ENCODE data around the gene KDM4C.
A peak's percentile ranks its signal among the peaks of the same experiment; 100 is the strongest.
"Not testable (repeated sequence)": the region's sequence is repeated elsewhere in the genome, so short reads cannot be mapped to it uniquely, and the experiment has no call there.

Gene KDM4C

DNA sequence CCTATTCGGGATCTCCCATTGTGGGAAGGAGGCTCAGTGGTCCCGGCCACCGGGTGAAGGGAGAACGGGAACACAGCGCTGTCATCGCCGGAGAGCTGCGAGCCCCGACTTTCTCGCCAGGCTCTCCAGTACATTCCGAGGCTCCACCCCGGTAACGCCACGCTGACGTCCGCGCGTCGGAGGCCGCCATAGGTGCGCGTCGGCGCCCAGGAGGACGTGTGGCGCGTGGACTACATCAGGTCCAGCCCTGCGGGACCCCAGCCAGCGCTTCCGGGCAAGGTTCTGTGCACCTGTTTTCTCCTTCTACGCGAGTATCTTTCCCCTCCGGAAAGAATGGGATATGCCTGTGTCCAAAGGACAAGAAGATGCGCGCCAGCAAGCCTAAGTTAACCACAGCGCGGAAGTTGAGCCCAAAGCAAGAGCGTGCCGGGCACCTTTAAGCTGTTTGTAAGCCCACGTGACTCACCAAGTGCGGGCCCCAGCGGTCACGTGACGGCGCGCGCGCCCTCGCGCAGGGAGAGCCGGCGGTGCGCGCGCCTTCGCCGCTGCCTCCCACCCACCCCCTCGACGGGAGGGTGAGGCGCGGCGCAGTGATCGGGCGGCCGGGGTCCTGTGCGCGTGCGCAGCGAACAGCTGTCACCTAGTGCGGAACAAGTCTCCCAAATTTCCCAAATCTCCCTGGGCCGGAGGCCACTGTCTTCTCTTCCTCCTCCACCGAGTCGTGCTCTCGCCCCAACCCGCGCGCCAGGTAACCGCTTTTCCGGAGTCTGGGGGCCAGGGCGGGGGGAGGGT lies at the start of gene KDM4C:
KDM4C (plus strand) TSS at position 518 of the 792 bp plus-strand sequence. CDS start 35,016 bp downstream, outside the sequence.
- peak; percentile 83 to 90 for DNase-seq

DNA sequence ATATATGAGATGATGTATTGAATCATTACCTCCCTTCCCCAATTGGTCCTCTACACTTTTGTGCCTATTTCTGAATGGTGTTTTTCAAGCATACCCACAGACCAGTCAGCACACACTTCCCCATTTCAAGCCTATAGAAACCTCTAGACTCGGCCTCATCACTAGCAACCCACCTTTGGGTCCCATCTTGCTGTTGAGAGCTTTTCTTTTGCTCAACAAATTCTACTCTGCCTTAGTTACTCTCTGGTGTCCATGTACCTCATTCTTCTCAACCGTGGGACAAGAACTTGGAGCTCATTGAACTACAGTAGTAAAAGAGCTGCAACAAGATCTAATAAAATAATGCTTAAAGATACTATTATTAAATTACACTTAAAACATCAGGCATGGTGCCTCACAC lies 49.0 kb upstream of the KDM4C start:
- DNase-seq: no peak

DNA sequence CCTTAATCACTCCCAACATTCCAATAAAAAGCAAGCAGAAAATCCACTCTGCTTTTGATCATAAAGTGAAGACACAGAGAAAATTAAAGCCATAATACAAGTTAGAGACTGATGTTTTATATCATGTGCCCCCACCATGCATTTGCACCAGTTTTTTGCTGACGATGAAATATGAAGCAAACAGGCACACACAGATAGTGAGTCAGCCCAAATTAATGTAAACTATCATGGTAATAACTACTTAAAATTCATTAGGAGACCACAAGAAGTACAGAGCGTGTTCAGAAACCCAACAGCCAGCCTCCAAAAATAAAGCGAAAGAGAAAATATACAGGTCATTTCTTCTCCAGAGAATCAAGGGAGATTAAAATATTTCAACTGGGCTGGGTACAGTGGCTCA lies 46.4 kb upstream of the KDM4C start:
- no peak for DNase-seq

DNA sequence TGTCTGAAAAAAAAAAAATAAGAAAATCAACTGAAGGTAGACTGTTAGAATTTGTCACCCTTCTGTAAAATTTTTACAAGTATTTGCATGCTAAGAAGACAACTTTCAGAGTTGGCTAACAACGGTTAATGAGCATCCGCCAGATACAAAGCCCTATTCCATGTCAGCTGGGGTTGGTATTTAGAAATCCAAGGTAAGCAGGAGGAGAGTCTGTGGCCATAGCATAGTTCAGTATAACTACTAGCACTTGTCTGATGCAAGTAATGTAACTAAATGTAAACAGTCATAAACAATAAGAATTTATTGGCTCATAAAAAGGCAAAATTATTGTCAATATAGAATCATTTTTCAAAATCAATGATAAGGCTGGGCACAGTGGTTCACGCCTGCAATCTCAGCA lies 45.7 kb upstream of the KDM4C start:
- no peak for DNase-seq

DNA sequence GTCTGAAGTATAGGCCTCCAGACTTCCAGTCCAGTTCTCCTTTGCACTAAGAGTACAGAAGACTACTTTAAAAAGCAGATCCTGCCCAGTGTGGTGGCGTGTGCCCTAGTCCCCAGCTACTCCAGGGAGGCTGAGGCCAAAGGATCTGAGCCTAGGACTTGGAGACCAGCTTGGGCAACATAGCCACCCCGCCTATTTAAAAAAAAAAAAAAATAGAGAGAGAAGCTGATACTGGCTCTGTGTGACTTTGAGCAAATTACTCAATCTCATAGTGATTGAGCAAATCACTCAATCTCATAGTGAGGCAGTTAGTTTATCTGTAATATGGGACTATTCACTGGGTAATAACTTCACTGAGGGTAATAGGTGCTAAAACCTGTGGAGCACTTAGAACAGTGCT lies 43.6 kb upstream of the KDM4C start:
- no peak for DNase-seq

DNA sequence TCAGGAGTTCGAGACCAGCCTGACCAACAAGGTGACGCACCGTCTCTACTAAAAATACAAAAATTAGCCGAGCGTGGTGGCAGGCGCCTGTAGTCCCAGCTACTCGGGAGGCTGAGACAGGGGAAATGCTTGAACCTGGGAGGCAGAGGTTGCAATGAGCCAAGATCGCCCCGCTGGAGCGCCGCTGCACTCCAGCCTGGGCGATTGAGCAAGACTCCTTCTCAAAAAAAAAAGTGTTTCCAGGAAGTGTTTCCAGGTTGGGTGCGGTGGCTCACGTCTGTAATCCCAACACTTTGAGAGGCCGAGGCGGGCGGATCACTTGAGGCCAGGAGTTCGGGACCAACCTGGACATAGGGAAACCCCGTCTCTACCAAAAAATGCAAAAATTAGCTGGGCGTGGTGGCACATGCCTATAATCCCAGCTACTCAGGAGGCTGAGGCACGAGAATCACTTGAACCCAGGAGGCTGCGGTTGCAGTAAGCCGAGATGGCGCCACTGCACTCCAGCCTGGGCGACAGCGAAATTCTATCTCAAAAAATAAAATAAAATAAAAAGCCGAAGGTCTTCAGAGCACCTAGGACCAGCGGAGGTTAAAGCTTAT lies 42.5 kb upstream of the KDM4C start:
- DNase-seq: not testable (repeated sequence)

DNA sequence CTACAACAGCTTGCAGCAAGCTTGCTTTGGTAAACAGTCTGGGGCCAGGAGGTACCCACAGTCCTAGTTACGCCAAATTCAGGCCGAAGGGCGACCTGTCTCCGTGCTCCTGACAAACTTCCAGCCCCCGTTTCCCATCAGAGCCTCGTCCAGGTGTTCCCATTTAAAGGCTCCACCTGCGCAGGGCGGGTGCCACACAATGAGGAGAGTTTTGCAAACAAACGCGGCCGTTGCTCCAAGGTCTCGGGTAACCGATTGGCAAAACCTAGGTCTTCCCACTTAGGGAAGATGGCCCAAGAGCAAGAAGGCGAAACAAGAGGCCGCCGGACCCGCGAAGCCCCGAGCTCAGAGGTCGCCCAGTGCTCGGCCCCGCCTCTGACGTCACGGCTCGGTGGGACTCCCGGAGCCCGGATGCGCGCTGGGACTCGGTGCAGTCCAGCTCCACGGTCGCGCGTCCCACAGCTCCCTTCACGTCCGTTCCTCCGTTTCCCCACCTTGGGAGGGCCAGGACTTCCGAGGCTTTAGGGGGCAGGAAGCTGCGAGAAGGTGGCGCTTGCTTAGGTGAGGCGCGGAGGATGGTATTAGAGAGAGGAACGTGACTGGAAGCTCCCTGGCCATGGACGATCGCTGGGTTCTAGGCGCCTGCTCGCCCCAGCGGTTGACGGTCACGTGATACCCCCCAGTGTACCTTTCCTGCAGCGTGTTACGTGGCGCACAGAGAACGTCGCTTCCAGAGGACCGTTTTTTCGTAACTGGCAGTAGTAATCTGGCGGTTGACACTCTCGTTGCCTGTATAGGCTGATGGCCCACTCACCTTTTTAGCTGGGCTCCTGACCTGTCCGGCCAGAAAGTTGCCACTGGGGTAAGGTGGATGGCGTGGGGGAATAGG lies 41.8 kb upstream of the KDM4C start:
- DNase-seq: peak; percentile 18 to 30

DNA sequence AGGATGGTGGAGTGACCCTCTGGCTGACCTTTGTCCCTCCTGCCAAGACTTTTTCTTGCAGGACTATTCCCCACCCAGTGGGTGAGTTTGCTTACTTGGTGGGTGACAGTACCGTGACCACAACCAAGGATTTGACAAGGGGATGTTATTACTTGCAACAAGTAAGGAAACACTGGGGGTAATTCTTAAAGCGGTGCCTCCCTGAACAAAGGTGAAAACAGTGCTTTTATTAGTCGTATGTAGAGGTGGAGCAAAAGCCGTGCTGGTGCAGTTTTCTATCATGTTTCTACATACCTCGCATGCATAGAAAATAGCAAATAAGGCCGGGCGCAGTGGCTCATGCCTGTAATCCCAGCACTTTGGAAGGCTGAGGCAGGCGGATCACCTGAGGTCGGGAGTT lies 41.0 kb upstream of the KDM4C start:
- no peak for DNase-seq

DNA sequence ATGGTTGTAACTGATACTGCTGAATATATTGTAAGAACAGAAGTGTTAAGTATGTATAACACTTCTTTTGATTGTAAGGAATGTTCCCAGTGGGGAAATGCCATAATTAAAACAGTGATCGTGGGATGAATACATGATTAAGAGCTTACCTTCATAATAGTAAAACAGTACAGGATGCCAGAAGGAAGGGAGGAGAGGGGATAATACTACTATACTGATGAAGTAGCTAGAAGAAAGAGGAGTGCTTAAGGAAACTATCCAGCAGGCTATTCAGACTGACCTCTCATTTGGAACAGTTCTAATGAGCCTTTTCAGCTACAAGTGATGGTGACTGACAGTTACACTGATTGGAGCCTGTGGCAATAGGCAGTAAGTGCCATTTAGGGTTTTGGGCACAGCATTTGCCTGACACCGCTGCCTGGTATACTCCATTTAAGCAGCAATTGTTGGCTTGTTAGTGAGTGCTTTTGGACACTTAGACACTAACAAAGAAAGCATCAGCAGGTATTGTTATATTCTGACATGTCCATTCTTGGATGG lies 33.8 kb upstream of the KDM4C start:
- no peak for DNase-seq

DNA sequence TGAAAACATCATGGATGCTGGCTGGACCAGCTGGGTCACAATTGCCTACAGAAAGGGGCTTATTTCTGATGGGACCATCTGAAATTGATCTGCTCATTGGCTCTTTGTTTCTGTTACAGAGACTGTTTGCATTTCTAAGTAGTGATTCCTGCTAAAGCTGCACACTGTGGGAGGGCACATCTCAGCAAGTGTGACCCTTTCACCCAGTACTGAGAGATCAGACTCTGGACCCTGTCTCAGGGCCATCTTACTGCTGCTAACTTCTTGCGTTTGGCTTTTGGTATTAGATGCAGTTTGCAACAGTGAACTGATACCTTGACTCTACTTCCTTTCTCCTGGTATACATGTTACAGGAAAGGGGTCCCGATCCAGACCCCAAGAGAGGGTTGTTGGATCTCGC lies 24.5 kb upstream of the KDM4C start:
- DNase-seq: no peak

DNA sequence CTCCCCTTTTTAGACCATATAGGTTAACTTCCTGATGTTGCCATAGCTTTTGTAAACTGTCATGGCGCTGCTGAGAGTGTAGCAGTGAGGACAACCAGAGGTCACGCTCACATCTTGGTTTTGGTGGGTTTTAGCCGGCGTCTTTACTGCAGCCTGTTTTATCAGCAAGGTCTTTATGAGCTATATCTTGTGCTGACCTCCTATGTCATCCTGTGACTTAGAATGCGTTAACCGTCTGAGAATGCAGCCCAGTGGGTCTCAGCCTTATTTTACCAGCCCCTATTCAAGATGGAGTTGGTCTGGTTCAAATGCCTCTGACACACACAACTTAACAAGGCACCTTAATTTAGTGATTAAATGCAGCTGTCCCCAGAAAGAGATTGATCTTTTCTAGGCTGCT lies 23.9 kb upstream of the KDM4C start:
- DNase-seq: no peak

DNA sequence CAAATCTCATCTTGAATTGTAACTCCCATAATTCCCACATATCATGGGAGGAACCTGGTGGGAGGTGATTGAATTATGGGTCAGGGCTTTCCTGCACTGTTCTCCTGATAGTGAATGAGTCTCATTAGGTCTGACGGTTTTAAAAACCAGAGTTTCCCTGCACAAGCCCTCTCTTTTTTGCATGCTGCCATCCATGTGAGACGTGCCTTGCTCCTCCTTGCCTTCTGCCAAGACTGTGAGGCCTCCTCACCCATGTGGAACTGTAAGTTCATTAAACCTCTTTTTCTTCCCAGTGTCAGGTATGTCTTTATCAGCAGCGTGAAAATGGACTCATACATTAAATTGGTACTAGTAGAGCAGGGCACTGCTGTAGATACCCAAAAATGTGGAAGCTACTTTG lies 22.4 kb upstream of the KDM4C start:
- no peak for DNase-seq

DNA sequence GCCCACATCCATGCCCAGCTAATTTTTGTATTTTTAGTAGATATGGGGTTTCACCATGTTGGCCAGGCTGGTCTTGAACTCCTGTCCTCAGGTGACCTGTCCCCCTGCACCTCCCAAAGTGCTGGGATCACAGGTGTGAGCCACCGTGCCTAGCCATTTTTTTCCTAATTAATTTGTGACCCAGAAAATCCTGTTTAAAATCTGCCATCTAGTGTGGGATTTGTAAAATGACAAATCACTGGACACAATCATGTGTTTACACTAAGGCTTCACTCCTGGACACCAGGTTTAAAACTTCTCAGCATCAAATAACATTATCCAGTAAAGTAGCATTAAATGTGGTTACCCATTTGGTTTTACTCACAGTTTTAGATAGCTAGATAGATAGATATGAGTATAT lies 18.6 kb upstream of the KDM4C start:
- no peak for DNase-seq

DNA sequence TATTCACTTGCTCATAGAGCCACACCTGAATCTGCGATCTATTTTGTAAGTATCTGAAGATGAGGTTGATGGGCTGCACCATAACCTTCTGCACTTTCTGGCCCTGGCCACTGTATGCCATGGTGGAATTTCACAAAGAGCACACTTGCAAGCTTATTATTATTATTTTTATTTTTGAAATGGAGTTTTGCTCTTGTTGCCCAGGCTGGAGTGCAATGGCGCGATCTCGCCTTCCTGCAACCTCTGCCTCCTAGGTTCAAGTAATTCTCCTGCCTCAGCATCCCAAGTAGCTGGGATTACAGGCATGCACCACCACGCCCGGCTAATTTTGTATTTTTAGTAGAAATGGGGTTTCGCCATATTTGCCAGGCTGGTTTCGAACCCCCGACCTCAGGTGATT lies 8.9 kb upstream of the KDM4C start:
- not testable (repeated sequence) for DNase-seq

DNA sequence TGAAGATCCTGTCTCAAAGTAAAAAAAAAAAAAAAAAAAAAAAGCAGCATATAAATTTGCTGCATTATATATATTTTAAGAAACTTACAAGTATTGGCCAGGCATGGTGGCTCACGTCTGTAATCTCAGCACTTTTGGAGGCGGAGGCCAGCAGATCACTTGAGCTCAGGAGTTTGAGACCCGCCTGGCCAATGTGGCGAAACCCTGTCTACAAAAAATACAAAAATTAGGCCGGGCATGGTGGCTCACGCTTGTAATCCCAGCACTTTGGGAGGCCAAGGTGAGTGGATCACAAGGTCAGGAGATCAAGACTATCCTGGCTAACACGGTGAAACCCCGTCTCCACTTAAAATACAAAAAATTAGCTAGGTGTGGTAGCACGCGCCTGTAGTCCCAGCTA lies 2.9 kb upstream of the KDM4C start:
- not testable (repeated sequence) for DNase-seq

DNA sequence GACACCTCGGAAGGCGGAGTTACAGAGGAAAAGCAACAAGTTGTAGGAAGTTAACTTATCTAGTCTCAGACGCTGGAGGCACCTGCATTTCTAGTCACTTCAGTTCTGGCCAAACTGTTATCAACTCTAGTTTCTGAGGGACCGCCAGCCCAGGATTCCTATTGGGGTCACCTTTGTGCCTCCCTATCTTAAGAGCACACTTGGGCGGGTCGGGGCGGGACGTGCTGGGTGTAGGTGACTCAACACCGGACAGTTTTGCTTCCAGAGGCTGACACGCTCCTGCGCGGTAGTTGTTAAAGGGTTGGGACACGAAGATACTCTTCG lies 679 bp upstream of the KDM4C start:
- peak in 1 of 2 experiments; percentile 69 for DNase-seq

DNA sequence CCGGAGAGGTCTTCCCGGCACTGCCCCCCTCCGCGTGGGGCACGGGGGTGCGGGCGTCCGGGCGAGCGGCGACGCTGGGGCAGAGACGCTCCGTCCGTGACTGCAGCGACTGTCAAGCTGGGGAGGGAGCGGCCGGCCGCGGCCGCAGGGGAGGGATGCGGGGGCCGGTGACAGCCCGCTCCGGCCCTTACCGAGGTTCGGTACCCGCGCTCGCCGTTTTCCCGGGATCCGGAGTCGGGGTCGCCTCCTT lies 400 bp downstream of the KDM4C start:
- DNase-seq: peak in 1 of 2 experiments; percentile 23

DNA sequence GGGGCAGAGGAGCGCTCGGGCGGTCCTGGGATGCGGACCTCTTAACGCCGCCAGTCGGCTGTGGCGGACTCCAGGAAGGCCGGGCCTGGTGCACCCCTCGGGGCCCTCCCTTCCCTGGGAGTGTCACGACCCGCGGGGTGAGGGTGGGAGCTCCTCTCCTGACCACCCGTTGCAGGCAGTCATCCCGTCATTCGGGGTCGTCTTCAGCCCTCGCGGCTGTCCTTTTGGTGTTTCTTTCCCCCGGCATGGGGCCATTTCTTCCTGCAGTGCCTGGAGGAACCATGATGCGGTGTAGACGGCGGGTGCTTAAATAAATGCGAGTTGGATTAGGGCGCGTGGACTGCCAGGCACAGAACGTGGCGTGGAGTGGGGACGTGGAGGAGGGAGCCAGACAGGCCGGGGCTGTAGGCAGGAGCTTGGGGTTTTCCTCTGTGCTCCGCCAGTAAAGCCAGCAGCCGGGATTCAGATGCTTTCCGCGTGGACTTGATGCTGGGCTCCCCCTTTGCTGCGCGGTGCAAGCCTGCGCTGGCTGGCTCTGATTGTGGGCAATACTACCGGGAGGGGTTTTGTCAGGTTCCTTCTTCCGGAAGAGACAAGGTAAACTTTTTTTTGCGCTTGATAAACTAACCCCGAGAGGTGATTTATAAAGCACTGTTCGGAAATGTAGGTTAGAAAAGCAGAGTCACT lies 868 bp downstream of the KDM4C start:
- DNase-seq: peak in 1 of 2 experiments; percentile 23

DNA sequence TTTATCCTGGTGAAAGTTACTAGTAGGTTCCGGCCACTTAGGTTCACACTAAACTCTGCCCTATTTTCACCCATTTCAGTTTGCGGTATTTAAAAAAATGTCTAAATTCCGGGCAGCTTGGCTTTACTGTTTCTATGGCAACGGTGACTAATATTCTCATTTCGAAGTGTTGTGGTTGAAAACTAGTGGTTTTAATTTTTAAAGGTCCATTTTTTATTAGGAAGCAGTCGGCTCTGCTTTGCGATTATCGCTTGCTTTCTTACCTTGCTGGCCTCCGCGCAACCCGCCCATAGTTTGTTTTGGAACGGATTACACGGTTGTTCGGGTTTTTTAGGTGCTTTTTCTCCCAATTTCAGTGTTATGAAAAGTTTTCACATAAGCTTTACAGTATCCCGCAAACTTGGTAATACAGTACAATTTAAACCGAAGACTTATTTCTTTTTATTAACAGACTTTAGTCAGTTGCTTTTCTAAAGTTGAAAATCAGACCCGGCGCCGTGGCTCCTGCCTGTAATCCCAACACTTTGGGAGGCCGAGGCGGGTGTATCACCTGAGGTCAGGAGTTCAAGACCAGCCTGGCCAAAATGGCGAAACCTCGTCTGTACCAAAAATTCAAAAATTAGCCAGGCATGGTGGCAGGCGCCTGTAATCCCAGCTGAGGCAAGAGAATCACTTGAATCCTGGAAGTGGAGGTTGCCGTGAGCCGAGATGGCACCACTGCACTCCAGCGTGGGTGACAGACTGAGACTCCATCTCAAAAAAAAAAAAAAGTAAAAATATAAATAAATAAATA lies 1.6 kb downstream of the KDM4C start:
- no peak for DNase-seq

DNA sequence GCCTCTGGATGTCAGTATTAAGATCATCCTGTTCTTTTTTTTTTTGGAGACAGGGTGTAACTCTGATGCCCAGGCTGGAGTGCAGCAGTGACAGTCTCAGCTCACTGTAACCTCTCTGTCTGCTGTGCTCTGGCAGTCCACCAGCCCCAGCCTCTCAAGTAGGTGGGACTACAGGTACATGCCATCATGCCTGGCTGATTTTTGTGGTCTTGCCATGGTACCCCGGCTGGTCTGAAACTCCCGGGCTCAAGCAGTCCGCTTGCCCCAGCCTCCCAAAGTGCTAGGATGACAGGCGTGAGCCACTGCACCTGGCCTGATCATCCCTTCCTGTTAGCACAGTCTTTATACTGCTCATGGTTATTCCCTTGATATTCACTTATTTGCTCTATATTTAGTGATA lies 3.5 kb downstream of the KDM4C start:
- no peak for DNase-seq

DNA sequence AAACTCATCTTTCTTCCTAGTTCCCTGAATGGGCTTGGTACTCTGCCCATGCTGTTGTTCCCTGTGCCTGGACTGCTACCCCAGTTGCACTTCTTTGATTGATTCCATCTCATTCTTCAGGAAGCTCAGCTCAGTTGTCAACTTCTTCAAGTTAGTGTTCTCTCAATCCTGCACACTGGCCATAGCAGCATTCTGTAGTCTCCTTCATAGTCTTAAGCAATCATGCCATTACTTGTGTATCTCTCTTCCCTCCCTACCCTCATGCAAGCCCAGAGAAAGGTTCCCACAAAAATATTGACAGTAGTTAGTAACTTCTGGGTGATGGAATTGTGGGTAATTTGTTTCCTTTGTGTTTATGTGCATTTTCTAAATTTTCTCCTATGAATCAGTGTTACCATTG lies 5.5 kb downstream of the KDM4C start:
- no peak for DNase-seq

DNA sequence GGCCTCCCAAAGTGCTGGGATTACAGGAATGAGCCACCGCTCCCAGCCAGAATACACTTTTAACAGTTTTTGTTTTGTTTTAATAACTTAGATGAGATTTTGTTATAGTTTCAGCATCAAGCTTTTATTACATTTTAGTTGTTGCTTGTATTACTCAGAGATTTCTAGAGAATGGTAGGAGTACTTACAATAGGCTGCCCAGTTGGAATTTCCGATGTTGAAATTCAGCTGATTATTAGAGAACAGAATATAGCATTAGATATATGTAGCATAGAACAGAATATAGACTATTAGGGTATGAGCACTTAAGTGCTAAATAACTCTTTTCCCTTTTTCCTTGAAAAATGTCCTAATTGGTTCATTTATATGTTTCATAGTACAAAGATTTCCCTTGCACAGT lies 6.2 kb downstream of the KDM4C start:
- no peak for DNase-seq

Data from NCI-H187 (cell line).